Parietal lobe (tissue), 1 donor: ENCODE measurements around the gene UGT1A1. TPM values are rescaled to one million over a fixed set of nuclear protein-coding genes. Genes with fewer than 3 reads are reported as not detected.

Experiments
- total RNA-seq: library from RNA; depleted of rRNA; stranded (reverse); fragments of >200 nt; gene quantifications from one replicate; pipeline ENCODE4 v1.2.3, GENCODE V29; 2014

Gene UGT1A1
- not detected for total RNA-seq

GRCh38 chr2:233760043-233760442, at the start of gene UGT1A1:
TSS of gene UGT1A1 (plus strand) at chr2:233760270. CDS start at chr2:233760288, 18 bp downstream.

GRCh38 chr2:233712611-233713261, 47.3 kb upstream of the UGT1A1 start, which contains the start of gene UGT1A5:
TSS of gene UGT1A5 (plus strand) at chr2:233712907. CDS start at chr2:233712992, 85 bp downstream.

GRCh38 chr2:233718552-233718951, 41.5 kb upstream of the UGT1A1 start, which contains the start of gene UGT1A4:
TSS of gene UGT1A4 (plus strand) at chr2:233718736. CDS start at chr2:233718821, 85 bp downstream.

GRCh38 chr2:233728723-233729301, 31.3 kb upstream of the UGT1A1 start, which contains the start of gene UGT1A3:
TSS of gene UGT1A3 (plus strand) at chr2:233729042. CDS start at chr2:233729127, 85 bp downstream.

GRCh38 chr2:233778030-233778429, 18.0 kb downstream of the UGT1A1 start, which contains the start of gene MROH2A:
TSS of gene MROH2A (plus strand) at chr2:233778330. CDS start at chr2:233779359, 1,029 bp downstream.

Other genes starting within 250 kb of the UGT1A1 start
- gene USP40, start 193.5 kb upstream of the UGT1A1 start, total RNA-seq = 21.0 TPM
- not detected for gene UGT1A8, start 142.6 kb upstream of the UGT1A1 start, total RNA-seq
- gene UGT1A10, start 123.8 kb upstream of the UGT1A1 start, total RNA-seq = not detected
- not detected for gene UGT1A9, start 88.4 kb upstream of the UGT1A1 start, total RNA-seq
- not detected for gene UGT1A7, start 78.4 kb upstream of the UGT1A1 start, total RNA-seq
- gene UGT1A6, start 67.4 kb upstream of the UGT1A1 start, total RNA-seq = not detected
- not detected for gene UGT1A5, start 47.4 kb upstream of the UGT1A1 start, total RNA-seq
- not detected for gene UGT1A4, start 41.5 kb upstream of the UGT1A1 start, total RNA-seq
- not detected for gene UGT1A3, start 31.2 kb upstream of the UGT1A1 start, total RNA-seq
- not detected for gene MROH2A, start 18.1 kb downstream of the UGT1A1 start, total RNA-seq
- 3.8 TPM for gene HJURP, start 94.3 kb downstream of the UGT1A1 start, total RNA-seq
- gene TRPM8, start 157.1 kb downstream of the UGT1A1 start, total RNA-seq = not detected